Progenitor cell of endocrine pancreas (in vitro differentiated cells): ENCODE data around the gene SERPINE1. TPM values are rescaled to one million over a fixed set of nuclear protein-coding genes. Genes with fewer than 3 reads are reported as not detected.

Source experiments
- DNase-seq: peaks from one replicate; pipeline ENCODE4 v3.0.0; 2021; ENCODE audit warnings: low spot score; ENCODE audit not compliant: unreplicated experiment
- H3K27ac Mint-ChIP-seq: 2 replicates; pipeline ENCODE4 v1.8.0; 2021; ENCODE audit warnings: mild to moderate bottlenecking, moderate library complexity, mixed read lengths
- H3K27me3 Mint-ChIP-seq: 2 replicates; pipeline ENCODE4 v1.8.0; 2021; ENCODE audit warnings: mixed read lengths
- H3K36me3 Mint-ChIP-seq: 2 replicates; pipeline ENCODE4 v1.8.0; 2022; ENCODE audit warnings: mixed read lengths; ENCODE audit not compliant: insufficient read depth
- H3K4me1 Mint-ChIP-seq: 2 replicates; pipeline ENCODE4 v1.8.0; 2021; ENCODE audit warnings: low read depth, mixed read lengths
- H3K4me3 Mint-ChIP-seq: 2 replicates; pipeline ENCODE4 v1.8.0; 2021; ENCODE audit warnings: low read depth, mild to moderate bottlenecking, moderate library complexity, mixed read lengths
- H3K9me3 Mint-ChIP-seq: 2 replicates; pipeline ENCODE4 v1.8.0; 2021; ENCODE audit warnings: low read depth, mixed read lengths
- CTCF ChIP-seq: fragments of 200-600 bp; sonication (generic); IDR thresholded peaks from one replicate; pipeline ENCODE4 v1.5.0; 2021; ENCODE audit warnings: antibody characterized with exemption, mild to moderate bottlenecking; ENCODE audit not compliant: unreplicated experiment
- total RNA-seq: library from RNA; stranded (reverse); gene quantifications from 2 replicates; pipeline ENCODE4 v1.2.1, GENCODE V29; 2021

Gene SERPINE1
- total RNA-seq, 1 donor from 2014 or later = 0.14 TPM

GRCh38 chr7:101156866-101157589 lies 30.1 kb downstream of the SERPINE1 start:
- DNase-seq = no peak
- H3K4me3 Mint-ChIP-seq = peak overlapping the region; percentile 5
- no peaks in the 10 kb centered on the region for H3K9me3 Mint-ChIP-seq
- peaks cover 16% of the 10 kb centered on the region for H3K27me3 Mint-ChIP-seq
- peaks cover 9% of the 10 kb centered on the region for H3K36me3 Mint-ChIP-seq
- no peak for TF ChIP-seq CTCF
- H3K4me1 Mint-ChIP-seq = peaks cover 7% of the 10 kb centered on the region
- no peak overlapping the region for H3K27ac Mint-ChIP-seq

GRCh38 chr7:101159696-101160674 lies 33.1 kb downstream of the SERPINE1 start:
- Mint-ChIP-seq H3K27ac (no peak overlapping the region), H3K4me1 (peaks cover 11% of the 10 kb centered on the region), H3K27me3 (peaks cover 18% of the 10 kb centered on the region), H3K9me3 (no peaks in the 10 kb centered on the region), H3K36me3 (peaks cover 9% of the 10 kb centered on the region), H3K4me3 (no peak overlapping the region)
- TF ChIP-seq CTCF = no peak
- no peak for DNase-seq

GRCh38 chr7:101160910-101161309 lies 34.0 kb downstream of the SERPINE1 start:
- H3K27ac Mint-ChIP-seq = no peak overlapping the region
- H3K4me3 Mint-ChIP-seq = no peak overlapping the region
- no peak for DNase-seq

GRCh38 chr7:101161692-101162471 lies 35.0 kb downstream of the SERPINE1 start:
- Mint-ChIP-seq H3K4me3 (peak overlapping the region; percentile 64), H3K9me3 (no peaks in the 10 kb centered on the region), H3K27me3 (peaks cover 33% of the 10 kb centered on the region), H3K27ac (peak overlapping the region; percentile 76), H3K36me3 (peaks cover 9% of the 10 kb centered on the region), H3K4me1 (peaks cover 10% of the 10 kb centered on the region)
- no peak for DNase-seq
- TF ChIP-seq CTCF = no peak

More at GRCh38 chr7:101160910-101161309, 34.0 kb downstream of the SERPINE1 start:
- Mint-ChIP-seq H3K4me1 (peaks cover 8% of the 10 kb centered on the region), H3K36me3 (peaks cover 9% of the 10 kb centered on the region), H3K9me3 (no peaks in the 10 kb centered on the region), H3K27me3 (peaks cover 26% of the 10 kb centered on the region)
- TF ChIP-seq CTCF = no peak
